Bronchial epithelial cell (primary cell): ENCODE measurements around the gene ACOT9. TPM values are rescaled to one million over a fixed set of nuclear protein-coding genes. Genes with fewer than 3 reads are reported as not detected.
"Not testable (repeated sequence)": the region's sequence is repeated elsewhere in the genome, so short reads cannot be mapped to it uniquely, and the experiment has no call there.

ENCODE experiments used
- DNase-seq: peaks from one replicate; pipeline ENCODE4 v3.0.0-alpha.2; 2010; ENCODE audit warnings: low read depth
- FAIRE-seq: peaks from 2 replicates; lab custom pipeline; 2011; peaks lifted over from hg19 to GRCh38; lab: Jason Lieb, UNC
- H3K27me3 ChIP-seq: 2 replicates; pipeline ENCODE4 v1.5.1; 2011; ENCODE audit warnings: low read length; ENCODE audit not compliant: control insufficient read depth, insufficient read depth
- H3K36me3 ChIP-seq: 2 replicates; pipeline ENCODE4 v1.5.1; 2011; ENCODE audit warnings: low read length; ENCODE audit not compliant: control insufficient read depth, insufficient read depth
- H3K4me3 ChIP-seq: 2 replicates; pipeline ENCODE4 v1.5.1; 2011; ENCODE audit warnings: mild to moderate bottlenecking, low read depth, low read length, control low read depth
- CTCF ChIP-seq: IDR thresholded peaks from 2 replicates; pipeline ENCODE4 v1.5.1; 2011; ENCODE audit warnings: mild to moderate bottlenecking, moderate library complexity, low read length, control low read depth, inconsistent platforms; ENCODE audit not compliant: insufficient read depth, severe bottlenecking
- total RNA-seq: library from RNA; depleted of rRNA; stranded (reverse); fragments of >200 nt; gene quantifications from 2 replicates; pipeline ENCODE4 v1.2.1, GENCODE V29; 2014

ACOT9 gene
- total RNA-seq, 1 donor from 2014 or later, result 66.1 TPM

- no peak for TF ChIP-seq CTCF
- Histone ChIP-seq H3K4me3 (no peak overlapping the region), H3K36me3 (peaks cover 5% of the 10 kb centered on the region), H3K27me3 (no peaks in the 10 kb centered on the region)
- no peak for DNase-seq
- no peak for FAIRE-seq
Observed at GRCh38 chrX:23704673-23705206, 38.3 kb downstream of the ACOT9 start.

GRCh38 chrX:23699636-23700194, 43.4 kb downstream of the ACOT9 start:
- Histone ChIP-seq H3K36me3 (no peaks in the 10 kb centered on the region), H3K27me3 (no peaks in the 10 kb centered on the region), H3K4me3 (no peak overlapping the region)
- TF ChIP-seq CTCF, result no peak
- no peak for FAIRE-seq
- no peak for DNase-seq

GRCh38 chrX:23694606-23695005, 48.5 kb downstream of the ACOT9 start:
- Histone ChIP-seq H3K27me3 (no peaks in the 10 kb centered on the region), H3K4me3 (no peak overlapping the region), H3K36me3 (no peaks in the 10 kb centered on the region)
- peak; percentile 33 for TF ChIP-seq CTCF
- DNase-seq, result peak; percentile 39
- FAIRE-seq, result no peak

- no peak for FAIRE-seq
- Histone ChIP-seq H3K27me3 (no peaks in the 10 kb centered on the region), H3K36me3 (no peaks in the 10 kb centered on the region), H3K4me3 (no peak overlapping the region)
- TF ChIP-seq CTCF, result no peak
- DNase-seq, result no peak
Observed at GRCh38 chrX:23692166-23692565, 50.9 kb downstream of the ACOT9 start.

GRCh38 chrX:23676486-23676885, 66.6 kb downstream of the ACOT9 start:
- not testable (repeated sequence) for DNase-seq, H3K36me3 ChIP-seq, FAIRE-seq

GRCh38 chrX:23673108-23673507, 70.0 kb downstream of the ACOT9 start:
- FAIRE-seq (no peak), DNase-seq (no peak)
- no peak overlapping the region for H3K4me3 ChIP-seq
- H3K36me3 ChIP-seq, result no peaks in the 10 kb centered on the region
- TF ChIP-seq CTCF, result no peak
- no peaks in the 10 kb centered on the region for H3K27me3 ChIP-seq

More at GRCh38 chrX:23676486-23676885, 66.6 kb downstream of the ACOT9 start:
- not testable (repeated sequence) for H3K27me3 ChIP-seq, H3K4me3 ChIP-seq
